ENCODE measurements around the gene ATG2A.

Gene ATG2A

DNA sequence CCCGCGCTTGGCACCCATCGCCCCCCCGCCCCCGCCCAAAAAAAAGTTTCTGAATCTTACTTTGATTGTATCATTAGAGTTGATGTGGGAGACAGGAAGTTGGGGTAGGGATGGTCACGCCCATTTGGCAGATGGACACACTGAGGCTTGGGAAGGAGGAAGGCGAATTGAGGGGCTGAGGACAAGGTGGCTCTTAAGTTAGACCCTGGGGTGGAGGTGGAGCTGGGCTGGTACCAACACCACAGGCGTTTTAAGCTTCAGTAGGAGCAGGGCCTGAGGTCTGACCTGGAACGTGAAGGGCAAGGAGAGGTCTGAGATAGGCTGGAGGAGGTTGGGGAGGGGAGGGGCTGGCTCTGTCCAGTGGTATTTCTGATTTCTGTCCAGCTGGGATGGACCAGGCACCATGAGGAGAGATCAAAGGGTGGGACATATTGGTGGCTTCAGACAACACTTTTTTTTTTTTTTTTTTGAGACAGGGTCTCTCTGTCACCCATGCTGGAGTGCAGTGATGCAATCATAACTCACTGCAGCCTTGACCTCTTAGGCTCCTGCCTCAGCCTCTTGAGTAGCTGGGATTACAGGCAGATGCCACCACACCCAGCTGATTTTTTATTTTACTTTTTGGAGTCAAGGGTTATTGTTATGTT lies 71.8 kb downstream of the ATG2A start:
- Histone ChIP-seq H3K9me3 (ENCODE audit: severe bottlenecking) (no peaks in the 10 kb centered on the region), H3K4me3 (ENCODE audit: low read depth, low read length) (peak overlapping the region; percentile 69), H3K27ac (peak overlapping the region; percentile 78), H3K27me3 (ENCODE audit: insufficient read depth, low read depth, severe bottlenecking) (no peaks in the 10 kb centered on the region), H3K36me3 (no peaks in the 10 kb centered on the region; the same call in 1 of the 2 replicates)
- DNase-seq, result no peak
- TF ChIP-seq, protein P1, sequence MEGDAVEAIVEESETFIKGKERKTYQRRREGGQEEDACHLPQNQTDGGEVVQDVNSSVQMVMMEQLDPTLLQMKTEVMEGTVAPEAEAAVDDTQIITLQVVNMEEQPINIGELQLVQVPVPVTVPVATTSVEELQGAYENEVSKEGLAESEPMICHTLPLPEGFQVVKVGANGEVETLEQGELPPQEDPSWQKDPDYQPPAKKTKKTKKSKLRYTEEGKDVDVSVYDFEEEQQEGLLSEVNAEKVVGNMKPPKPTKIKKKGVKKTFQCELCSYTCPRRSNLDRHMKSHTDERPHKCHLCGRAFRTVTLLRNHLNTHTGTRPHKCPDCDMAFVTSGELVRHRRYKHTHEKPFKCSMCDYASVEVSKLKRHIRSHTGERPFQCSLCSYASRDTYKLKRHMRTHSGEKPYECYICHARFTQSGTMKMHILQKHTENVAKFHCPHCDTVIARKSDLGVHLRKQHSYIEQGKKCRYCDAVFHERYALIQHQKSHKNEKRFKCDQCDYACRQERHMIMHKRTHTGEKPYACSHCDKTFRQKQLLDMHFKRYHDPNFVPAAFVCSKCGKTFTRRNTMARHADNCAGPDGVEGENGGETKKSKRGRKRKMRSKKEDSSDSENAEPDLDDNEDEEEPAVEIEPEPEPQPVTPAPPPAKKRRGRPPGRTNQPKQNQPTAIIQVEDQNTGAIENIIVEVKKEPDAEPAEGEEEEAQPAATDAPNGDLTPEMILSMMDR (IDR thresholded peaks at IDR 0.05; ENCODE audit: low read depth, low read length), result no peak
